Measurements from ENCODE around the gene FKBP5.
"Not testable (repeated sequence)": the region's sequence is repeated elsewhere in the genome, so short reads cannot be mapped to it uniquely, and the experiment has no call there.

DNA sequence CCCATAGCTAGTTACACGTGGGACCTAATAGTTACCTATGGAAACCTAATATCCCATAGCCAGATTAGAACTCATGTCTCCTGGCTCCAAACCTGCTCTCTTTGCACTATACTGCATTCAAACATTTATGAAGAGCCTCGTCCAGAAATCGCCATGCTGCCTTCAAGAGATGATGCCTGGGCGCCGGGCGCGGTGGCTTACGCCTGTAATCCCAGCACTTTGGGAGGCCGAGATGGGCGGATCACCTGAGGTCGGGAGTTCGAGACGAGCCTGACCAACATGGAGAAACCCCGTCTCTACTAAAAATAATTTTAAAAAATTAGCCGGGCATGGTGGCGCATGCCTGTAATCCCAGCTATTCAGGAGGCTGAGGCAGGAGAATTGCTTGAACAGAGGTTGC, 1.3 kb upstream of the FKBP5 start:
- not testable (repeated sequence) for TF ChIP-seq EZH2 (IDR thresholded peaks at IDR 0.05; ENCODE audit: borderline replicate concordance, low read depth, low read length, severe bottlenecking)
- TF ChIP-seq, protein P1, sequence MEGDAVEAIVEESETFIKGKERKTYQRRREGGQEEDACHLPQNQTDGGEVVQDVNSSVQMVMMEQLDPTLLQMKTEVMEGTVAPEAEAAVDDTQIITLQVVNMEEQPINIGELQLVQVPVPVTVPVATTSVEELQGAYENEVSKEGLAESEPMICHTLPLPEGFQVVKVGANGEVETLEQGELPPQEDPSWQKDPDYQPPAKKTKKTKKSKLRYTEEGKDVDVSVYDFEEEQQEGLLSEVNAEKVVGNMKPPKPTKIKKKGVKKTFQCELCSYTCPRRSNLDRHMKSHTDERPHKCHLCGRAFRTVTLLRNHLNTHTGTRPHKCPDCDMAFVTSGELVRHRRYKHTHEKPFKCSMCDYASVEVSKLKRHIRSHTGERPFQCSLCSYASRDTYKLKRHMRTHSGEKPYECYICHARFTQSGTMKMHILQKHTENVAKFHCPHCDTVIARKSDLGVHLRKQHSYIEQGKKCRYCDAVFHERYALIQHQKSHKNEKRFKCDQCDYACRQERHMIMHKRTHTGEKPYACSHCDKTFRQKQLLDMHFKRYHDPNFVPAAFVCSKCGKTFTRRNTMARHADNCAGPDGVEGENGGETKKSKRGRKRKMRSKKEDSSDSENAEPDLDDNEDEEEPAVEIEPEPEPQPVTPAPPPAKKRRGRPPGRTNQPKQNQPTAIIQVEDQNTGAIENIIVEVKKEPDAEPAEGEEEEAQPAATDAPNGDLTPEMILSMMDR (IDR thresholded peaks at IDR 0.05; ENCODE audit: borderline replicate concordance, extremely low read depth, low read length, poor library complexity, severe bottlenecking) = not testable (repeated sequence)

All from DND-41 (cell line).